ENCODE results near the gene COL20A1. TPM values are rescaled to one million over a fixed set of nuclear protein-coding genes. Genes with fewer than 3 reads are reported as not detected.

COL20A1 gene
- total and polyA plus RNA-seq, 8 donors = 0.53 to 2.4 TPM; not detected in 6

DNA sequence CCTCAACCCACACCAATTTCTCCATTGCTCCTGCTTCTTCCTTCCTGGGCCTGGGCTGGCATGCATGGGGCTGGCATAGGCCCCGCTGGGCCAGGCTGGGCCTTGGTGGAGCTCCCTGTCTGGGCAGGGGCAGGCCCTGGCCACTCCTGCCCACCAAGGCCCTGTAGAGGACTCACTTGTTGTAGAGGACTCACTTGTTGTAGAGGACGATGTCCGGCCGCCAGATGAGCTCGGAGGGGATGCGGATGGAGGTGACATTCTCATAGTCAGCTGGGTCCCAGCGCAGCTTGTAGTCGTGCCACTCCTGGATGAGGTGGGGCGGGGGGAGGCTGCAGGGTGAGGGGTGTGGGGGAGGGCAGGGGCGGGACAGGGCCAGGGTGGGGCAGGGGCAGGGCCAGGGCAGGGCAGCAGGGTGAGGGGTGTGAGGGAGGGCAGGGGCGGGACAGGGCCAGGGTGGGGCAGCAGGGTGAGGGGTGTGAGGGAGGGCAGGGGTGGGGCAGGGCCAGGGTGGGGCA, 62.9 kb downstream of the COL20A1 start:
- H3K4me3 ChIP-seq = no peak overlapping the region

GRCh38 chr20:63356511-63356910, 63.5 kb downstream of the COL20A1 start:
- no peak overlapping the region for H3K27ac ChIP-seq
- no peaks in the 10 kb centered on the region for H3K36me3 ChIP-seq
- H3K4me3 ChIP-seq = no peak overlapping the region
- H3K4me1 ChIP-seq = peaks cover 0 to 29% (median 13%) of the 10 kb centered on the region in 4 donors
- H3K27me3 ChIP-seq = peaks cover 9 to 92% (median 33%) of the 10 kb centered on the region in 3 donors
- no peak for DNase-seq
- TF ChIP-seq EP300 (IDR thresholded peaks at IDR 0.05) (no peak), POLR2AphosphoS5 (IDR thresholded peaks at IDR 0.05) (no peak), CTCF (IDR thresholded peaks at IDR 0.05) (no peak), POLR2A (IDR thresholded peaks at IDR 0.05) (no peak)
- intact Hi-C loops (cut with DNase I; ENCODE audit: low total_unique reads) = no loop called here
- 88 to 94% (median 91%) methylated on average over 7 to 8 of the region's 8 CpGs for whole genome bisulfite sequencing, 5 donors
- no peaks in the 10 kb centered on the region for H3K9me3 ChIP-seq

More for the DNA sequence above, 62.9 kb downstream of the COL20A1 start:
- 68 to 96% (median 78%) methylated on average over 4 to 11 of the region's 11 CpGs for WGBS, 5 donors
- intact Hi-C loops (cut with DNase I; ENCODE audit: low total_unique reads) = no loop called here
- H3K27ac ChIP-seq = no peak overlapping the region
- peaks cover 0 to 26% (median 9%) of the 10 kb centered on the region in 4 donors for H3K4me1 ChIP-seq
- no peak for DNase-seq
- H3K27me3 ChIP-seq = peaks cover 8 to 85% (median 28%) of the 10 kb centered on the region in 3 donors
- no peak for TF ChIP-seq CTCF (IDR thresholded peaks at IDR 0.05)
- TF ChIP-seq EP300 (IDR thresholded peaks at IDR 0.05) = no peak
- TF ChIP-seq POLR2A (IDR thresholded peaks at IDR 0.05) = no peak
- no peak for TF ChIP-seq POLR2AphosphoS5 (IDR thresholded peaks at IDR 0.05)
- no peaks in the 10 kb centered on the region for H3K9me3 ChIP-seq
- no peaks in the 10 kb centered on the region for H3K36me3 ChIP-seq

- TF ChIP-seq POLR2AphosphoS5 (IDR thresholded peaks at IDR 0.05) (no peak), CTCF (IDR thresholded peaks at IDR 0.05) (no peak), POLR2A (IDR thresholded peaks at IDR 0.05) (no peak), EP300 (IDR thresholded peaks at IDR 0.05) (no peak)
- intact Hi-C loops (cut with DNase I; ENCODE audit: low total_unique reads) = no loop called here
- Histone ChIP-seq H3K4me1 (peaks cover 0 to 30% (median 13%) of the 10 kb centered on the region in 4 donors), H3K27me3 (peaks cover 9 to 93% (median 40%) of the 10 kb centered on the region in 3 donors), H3K4me3 (no peak overlapping the region), H3K9me3 (no peaks in the 10 kb centered on the region), H3K27ac (no peak overlapping the region), H3K36me3 (no peaks in the 10 kb centered on the region)
- 65 to 77% (median 71%) methylated on average over 17 to 30 of the region's 30 CpGs for WGBS, 5 donors
- no peak for DNase-seq
Observed at GRCh38 chr20:63356931-63357879, 64.2 kb downstream of the COL20A1 start.

Data from stomach (tissue), 9 donors.